ENCODE results near the gene GJA3.
A peak's percentile ranks its signal among the peaks of the same experiment; 100 is the strongest.

The GJA3 gene

GRCh38 chr13:20160306-20161274 lies at the start of gene GJA3:
Gene GJA3, minus strand, starts transcription at chr13:20161052. Its CDS starts 17,764 bp downstream, at chr13:20143288.
- peak; percentile 47 for DNase-seq (ENCODE audit: low read depth)

- no peak for DNase-seq (ENCODE audit: low read depth)
Measured at GRCh38 chr13:20209948-20210347, 49.1 kb upstream of the GJA3 start.

GRCh38 chr13:20206698-20207235 lies 45.9 kb upstream of the GJA3 start:
- DNase-seq (ENCODE audit: low read depth), result no peak

- DNase-seq (ENCODE audit: low read depth), result no peak
Measured at GRCh38 chr13:20206065-20206697, 45.3 kb upstream of the GJA3 start.

GRCh38 chr13:20198781-20199180 lies 37.9 kb upstream of the GJA3 start:
- DNase-seq (ENCODE audit: low read depth), result no peak

GRCh38 chr13:20197361-20197834 lies 36.5 kb upstream of the GJA3 start:
- no peak for DNase-seq (ENCODE audit: low read depth)

GRCh38 chr13:20195801-20196200 lies 34.9 kb upstream of the GJA3 start:
- DNase-seq (ENCODE audit: low read depth), result no peak

- DNase-seq (ENCODE audit: low read depth), result no peak
Measured at GRCh38 chr13:20193907-20194631, 33.2 kb upstream of the GJA3 start.

GRCh38 chr13:20193162-20193906 lies 32.5 kb upstream of the GJA3 start:
- DNase-seq (ENCODE audit: low read depth), result no peak

- no peak for DNase-seq (ENCODE audit: low read depth)
Measured at GRCh38 chr13:20192836-20193161, 31.9 kb upstream of the GJA3 start, which contains the start of gene GJB2. Gene GJB2, minus strand, starts transcription at chr13:20192938. Its CDS starts 3,357 bp downstream, at chr13:20189581.

GRCh38 chr13:20192158-20192835 lies 31.4 kb upstream of the GJA3 start:
- DNase-seq (ENCODE audit: low read depth), result no peak

GRCh38 chr13:20191311-20192157 lies 30.7 kb upstream of the GJA3 start:
- DNase-seq (ENCODE audit: low read depth), result no peak

GRCh38 chr13:20190481-20191310 lies 29.8 kb upstream of the GJA3 start:
- no peak for DNase-seq (ENCODE audit: low read depth)

- DNase-seq (ENCODE audit: low read depth), result no peak
Measured at GRCh38 chr13:20190076-20190475, 29.2 kb upstream of the GJA3 start.

- DNase-seq (ENCODE audit: low read depth), result no peak
Measured at GRCh38 chr13:20188667-20189553, 28.1 kb upstream of the GJA3 start.

- DNase-seq (ENCODE audit: low read depth), result no peak
Measured at GRCh38 chr13:20186771-20187170, 25.9 kb upstream of the GJA3 start.

GRCh38 chr13:20185366-20186056 lies 24.7 kb upstream of the GJA3 start:
- no peak for DNase-seq (ENCODE audit: low read depth)
